22Rv1 (cell line): ENCODE results near the gene NLK.
"Not testable (repeated sequence)": the region's sequence is repeated elsewhere in the genome, so short reads cannot be mapped to it uniquely, and the experiment has no call there.

Experiments
- ZFX ChIP-seq: fragments of 450-650 bp; IDR thresholded peaks from 2 replicates; pipeline ENCODE4 v1.6.1; 2017; ENCODE audit warnings: antibody characterized with exemption, borderline replicate concordance
- TF ChIP-seq, protein P1 (sequence below): fragments of 450-650 bp; IDR thresholded peaks from 2 replicates; pipeline ENCODE4 v1.5.1; 2017; ENCODE audit warnings: mild to moderate bottlenecking

DNA sequence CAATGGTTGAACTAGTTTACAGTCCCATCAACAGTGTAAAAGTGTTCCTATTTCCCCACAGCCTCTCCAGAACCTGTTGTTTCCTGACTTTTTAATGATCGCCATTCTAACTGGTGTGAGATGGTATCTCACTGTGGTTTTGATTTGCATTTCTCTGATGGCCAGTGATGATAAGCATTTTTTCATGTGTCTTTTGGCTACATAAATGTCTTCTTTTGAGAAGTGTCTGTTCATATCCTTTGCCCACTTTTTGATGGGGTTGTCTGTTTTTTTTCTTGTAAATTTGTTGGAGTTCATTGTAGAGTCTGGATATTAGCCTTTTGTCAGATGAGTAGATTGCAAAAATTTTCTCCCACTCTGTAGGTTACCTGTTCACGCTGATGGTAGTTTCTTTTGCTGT, 6.6 kb upstream of the NLK start:
- TF ChIP-seq, protein P1, sequence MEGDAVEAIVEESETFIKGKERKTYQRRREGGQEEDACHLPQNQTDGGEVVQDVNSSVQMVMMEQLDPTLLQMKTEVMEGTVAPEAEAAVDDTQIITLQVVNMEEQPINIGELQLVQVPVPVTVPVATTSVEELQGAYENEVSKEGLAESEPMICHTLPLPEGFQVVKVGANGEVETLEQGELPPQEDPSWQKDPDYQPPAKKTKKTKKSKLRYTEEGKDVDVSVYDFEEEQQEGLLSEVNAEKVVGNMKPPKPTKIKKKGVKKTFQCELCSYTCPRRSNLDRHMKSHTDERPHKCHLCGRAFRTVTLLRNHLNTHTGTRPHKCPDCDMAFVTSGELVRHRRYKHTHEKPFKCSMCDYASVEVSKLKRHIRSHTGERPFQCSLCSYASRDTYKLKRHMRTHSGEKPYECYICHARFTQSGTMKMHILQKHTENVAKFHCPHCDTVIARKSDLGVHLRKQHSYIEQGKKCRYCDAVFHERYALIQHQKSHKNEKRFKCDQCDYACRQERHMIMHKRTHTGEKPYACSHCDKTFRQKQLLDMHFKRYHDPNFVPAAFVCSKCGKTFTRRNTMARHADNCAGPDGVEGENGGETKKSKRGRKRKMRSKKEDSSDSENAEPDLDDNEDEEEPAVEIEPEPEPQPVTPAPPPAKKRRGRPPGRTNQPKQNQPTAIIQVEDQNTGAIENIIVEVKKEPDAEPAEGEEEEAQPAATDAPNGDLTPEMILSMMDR, result not testable (repeated sequence)
- not testable (repeated sequence) for TF ChIP-seq ZFX
